Thyroid gland (tissue), 4 donors: ENCODE measurements around the gene CCDC68. TPM values are rescaled to one million over a fixed set of nuclear protein-coding genes. Genes with fewer than 3 reads are reported as not detected.

Experiments
- DNase-seq, 2 donors: peaks; one replicate each; pipeline ENCODE4 v3.0.0-alpha.2; 2019
- H3K27ac ChIP-seq, 3 donors: fragments of 200-600 bp; sonication (generic); 1 replicate in 2 of 3; 2 replicates in 1 of 3; pipeline ENCODE4 v1.5.1; 2016 to 2019; ENCODE audit warnings: mild to moderate bottlenecking in 1 of 3, moderate library complexity in 1 of 3
- H3K27me3 ChIP-seq: fragments of 200-600 bp; sonication (generic); one replicate; pipeline ENCODE4 v1.5.1; 2019
- H3K36me3 ChIP-seq, 2 donors: fragments of 200-600 bp; sonication (generic); one replicate each; pipeline ENCODE4 v1.5.1; 2016 to 2019
- H3K4me1 ChIP-seq, 2 donors: fragments of 200-600 bp; sonication (generic); one replicate each; pipeline ENCODE4 v1.5.1; 2017 to 2019
- H3K4me3 ChIP-seq, 3 donors: fragments of 200-600 bp; sonication (generic); replicated peaks in 1 of 3; 1 replicate in 2 of 3; 2 replicates in 1 of 3; pipeline ENCODE4 v1.5.1; 2016; ENCODE audit warnings: mild to moderate bottlenecking in 1 of 3
- H3K9me3 ChIP-seq: fragments of 200-600 bp; sonication (generic); one replicate; pipeline ENCODE4 v1.5.1; 2017
- POLR2A ChIP-seq, 2 donors: fragments of 450-650 bp; IDR thresholded peaks; one replicate each; pipeline ENCODE4 v1.6.1; 2017; ENCODE audit warnings: antibody characterized with exemption in 2 of 2, mild to moderate bottlenecking in 2 of 2, moderate library complexity in 1 of 2
- WGBS, 2 donors: methylation state at CpG; one replicate each; pipeline ENCODE4 v1.1.5; 2017; 5-methylcytosine and 5-hydroxymethylcytosine counted together
- intact Hi-C: fragments of 100-400 bp; cut with DNase I; formaldehyde crosslinking; loops from one replicate; pipeline ENCODE4 v1.15.1; 2023
- total RNA-seq, 4 donors: library from RNA; depleted of rRNA; stranded (reverse); fragments of >200 nt; gene quantifications; one replicate each; pipeline ENCODE4 v1.2.3, GENCODE V29; 2016
- TF ChIP-seq, protein P1 (sequence below), 6 experiments: fragments of 200-600 bp in 3 of 6; fragments of 450-650 bp in 3 of 6; sonication (generic) in 3 of 6; IDR thresholded peaks; one replicate each; pipeline ENCODE4 v1.5.1; 2016 to 2019; ENCODE audit warnings: antibody characterized with exemption in 6 of 6, mild to moderate bottlenecking in 2 of 6, inconsistent platforms in 1 of 6, moderate library complexity in 1 of 6

CCDC68 gene, protein sequence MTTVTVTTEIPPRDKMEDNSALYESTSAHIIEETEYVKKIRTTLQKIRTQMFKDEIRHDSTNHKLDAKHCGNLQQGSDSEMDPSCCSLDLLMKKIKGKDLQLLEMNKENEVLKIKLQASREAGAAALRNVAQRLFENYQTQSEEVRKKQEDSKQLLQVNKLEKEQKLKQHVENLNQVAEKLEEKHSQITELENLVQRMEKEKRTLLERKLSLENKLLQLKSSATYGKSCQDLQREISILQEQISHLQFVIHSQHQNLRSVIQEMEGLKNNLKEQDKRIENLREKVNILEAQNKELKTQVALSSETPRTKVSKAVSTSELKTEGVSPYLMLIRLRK
- total RNA-seq: 10 to 100 TPM in 1 of 4 donors, 1 to 10 TPM in 3; 1.4 to 16.2 (median 3.4) TPM

DNA sequence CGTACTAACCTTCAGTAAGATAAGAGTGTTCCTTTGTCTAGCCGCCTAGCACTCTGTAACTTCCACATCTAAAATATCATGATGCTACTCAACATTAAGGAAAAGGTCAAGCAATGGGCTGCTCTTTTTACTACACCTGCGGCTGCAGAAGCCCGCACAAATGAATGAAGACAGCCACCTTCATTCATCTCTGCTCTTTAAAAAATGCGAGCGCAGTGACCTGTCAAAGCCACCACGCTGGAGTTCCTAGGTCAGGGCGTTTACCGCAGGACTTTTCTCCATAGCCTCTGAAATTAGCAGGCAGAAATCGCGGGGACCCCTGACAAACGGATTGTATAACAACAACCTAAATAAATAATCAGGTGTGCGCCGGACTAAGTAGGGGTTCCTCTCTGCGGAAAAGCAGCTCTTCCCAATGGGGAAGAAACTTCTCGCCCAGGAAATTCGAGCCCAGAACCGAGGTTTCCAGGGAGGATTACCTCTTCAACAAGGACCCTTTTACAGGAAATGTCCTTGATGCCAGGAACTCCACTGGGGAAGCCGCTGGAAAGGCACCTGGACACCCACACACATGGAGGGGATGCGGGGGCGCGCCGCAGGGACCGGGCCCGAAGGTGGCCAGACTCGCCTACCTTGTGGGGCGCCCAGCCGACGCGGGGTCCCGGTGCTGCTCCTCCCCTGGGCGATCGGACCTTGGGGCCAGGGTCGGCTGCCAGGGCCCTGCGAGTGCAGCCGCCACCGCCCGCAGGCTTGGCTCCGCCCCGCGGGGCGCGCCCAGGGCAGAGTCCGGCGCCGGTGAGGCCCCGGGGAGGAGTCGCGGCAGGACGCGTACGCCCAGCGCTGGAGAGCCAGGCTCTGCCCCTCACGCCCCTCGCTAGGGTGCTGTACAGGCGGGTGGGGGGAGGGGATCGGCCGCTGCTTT is at the start of gene CCDC68:
CCDC68 (minus strand) TSS at position 758 of the 922 bp plus-strand sequence. CDS start 16,670 bp downstream, outside the sequence.
- intact Hi-C loops: no loop called here
- H3K4me1 ChIP-seq: peaks cover 10 to 14% of the 10 kb centered on the region in 2 donors
- DNase-seq: peak; percentile 54 to 65
- TF ChIP-seq, protein P1, sequence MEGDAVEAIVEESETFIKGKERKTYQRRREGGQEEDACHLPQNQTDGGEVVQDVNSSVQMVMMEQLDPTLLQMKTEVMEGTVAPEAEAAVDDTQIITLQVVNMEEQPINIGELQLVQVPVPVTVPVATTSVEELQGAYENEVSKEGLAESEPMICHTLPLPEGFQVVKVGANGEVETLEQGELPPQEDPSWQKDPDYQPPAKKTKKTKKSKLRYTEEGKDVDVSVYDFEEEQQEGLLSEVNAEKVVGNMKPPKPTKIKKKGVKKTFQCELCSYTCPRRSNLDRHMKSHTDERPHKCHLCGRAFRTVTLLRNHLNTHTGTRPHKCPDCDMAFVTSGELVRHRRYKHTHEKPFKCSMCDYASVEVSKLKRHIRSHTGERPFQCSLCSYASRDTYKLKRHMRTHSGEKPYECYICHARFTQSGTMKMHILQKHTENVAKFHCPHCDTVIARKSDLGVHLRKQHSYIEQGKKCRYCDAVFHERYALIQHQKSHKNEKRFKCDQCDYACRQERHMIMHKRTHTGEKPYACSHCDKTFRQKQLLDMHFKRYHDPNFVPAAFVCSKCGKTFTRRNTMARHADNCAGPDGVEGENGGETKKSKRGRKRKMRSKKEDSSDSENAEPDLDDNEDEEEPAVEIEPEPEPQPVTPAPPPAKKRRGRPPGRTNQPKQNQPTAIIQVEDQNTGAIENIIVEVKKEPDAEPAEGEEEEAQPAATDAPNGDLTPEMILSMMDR (IDR thresholded peaks at IDR 0.05): no peak
- peak in 1 of 2 donors; percentile 21 for TF ChIP-seq POLR2A (IDR thresholded peaks at IDR 0.05)
- H3K36me3 ChIP-seq: no peaks in the 10 kb centered on the region
- WGBS, 2 donors: 10 to 16% methylated on average over 40 to 44 of the region's 58 CpGs
- peak within 1 kb of the TSS; percentile 35 to 54 (median 46) for H3K4me3 ChIP-seq
- peak within 1 kb of the TSS in 2 of 3 donors; percentile 35 to 62 for H3K27ac ChIP-seq
- H3K27me3 ChIP-seq: no peaks in the 10 kb centered on the region
- H3K9me3 ChIP-seq: no peaks in the 10 kb centered on the region

DNA sequence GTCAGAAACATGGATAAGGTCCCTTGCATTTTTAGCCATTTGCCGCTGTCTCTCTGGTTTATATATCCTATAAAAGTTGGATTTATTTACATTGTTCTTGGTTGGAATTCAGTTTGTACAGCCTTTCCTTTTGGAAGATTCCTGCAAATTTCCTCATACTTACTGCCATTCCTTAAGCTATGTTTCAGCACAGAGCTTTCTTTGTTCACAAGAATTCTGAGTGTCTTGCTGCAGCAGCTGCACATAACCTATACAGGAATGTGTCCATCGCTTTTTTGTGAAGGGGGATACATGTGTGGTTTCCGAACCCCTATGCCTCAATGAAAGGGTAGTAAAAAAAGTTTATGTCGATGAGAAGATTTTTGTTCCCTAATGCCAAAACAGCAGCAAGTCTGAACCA is 48.3 kb upstream of the CCDC68 start:
- no peak for DNase-seq

DNA sequence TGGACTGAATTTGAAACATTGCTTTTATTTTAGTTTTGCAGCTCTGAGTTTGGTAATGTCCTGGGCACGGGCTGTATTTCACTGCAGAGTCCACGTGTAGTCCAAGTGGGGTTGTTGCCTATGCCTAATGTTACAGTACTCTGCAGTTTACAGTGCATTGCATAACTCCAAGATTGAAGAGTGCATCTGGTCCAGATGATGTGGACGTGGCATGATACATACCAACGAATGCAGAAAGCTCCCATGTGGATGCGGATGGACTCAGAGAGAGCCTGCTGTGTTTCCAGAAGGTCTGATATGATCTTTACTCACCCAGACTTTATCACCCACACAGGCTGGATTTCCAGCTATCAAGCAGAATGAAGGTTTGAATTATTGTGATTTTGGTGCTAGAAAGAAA is 44.4 kb upstream of the CCDC68 start:
- no peaks in the 10 kb centered on the region for H3K36me3 ChIP-seq
- no peak for TF ChIP-seq POLR2A (IDR thresholded peaks at IDR 0.05)
- TF ChIP-seq, protein P1 (IDR thresholded peaks at IDR 0.05): no peak
- peaks cover 5 to 11% of the 10 kb centered on the region in 2 donors for H3K4me1 ChIP-seq
- H3K4me3 ChIP-seq: no peak overlapping the region
- intact Hi-C loops: no loop called here
- no peaks in the 10 kb centered on the region for H3K27me3 ChIP-seq
- no peaks in the 10 kb centered on the region for H3K9me3 ChIP-seq
- WGBS, 2 donors: 85 to 89% methylated on average over 5 of the region's 5 CpGs
- no peak for DNase-seq
- no peak overlapping the region for H3K27ac ChIP-seq

More for the DNA sequence above, 48.3 kb upstream of the CCDC68 start:
- Histone ChIP-seq H3K27ac (no peak overlapping the region), H3K4me3 (no peak overlapping the region), H3K36me3 (no peaks in the 10 kb centered on the region), H3K4me1 (no peaks in the 10 kb centered on the region), H3K9me3 (no peaks in the 10 kb centered on the region), H3K27me3 (no peaks in the 10 kb centered on the region)
- TF ChIP-seq, protein P1 (IDR thresholded peaks at IDR 0.05): no peak
- no peak for TF ChIP-seq POLR2A (IDR thresholded peaks at IDR 0.05)
- WGBS, 2 donors: 60 to 67% methylated on average over 4 of the region's 4 CpGs
- intact Hi-C loops: no loop called here

DNA sequence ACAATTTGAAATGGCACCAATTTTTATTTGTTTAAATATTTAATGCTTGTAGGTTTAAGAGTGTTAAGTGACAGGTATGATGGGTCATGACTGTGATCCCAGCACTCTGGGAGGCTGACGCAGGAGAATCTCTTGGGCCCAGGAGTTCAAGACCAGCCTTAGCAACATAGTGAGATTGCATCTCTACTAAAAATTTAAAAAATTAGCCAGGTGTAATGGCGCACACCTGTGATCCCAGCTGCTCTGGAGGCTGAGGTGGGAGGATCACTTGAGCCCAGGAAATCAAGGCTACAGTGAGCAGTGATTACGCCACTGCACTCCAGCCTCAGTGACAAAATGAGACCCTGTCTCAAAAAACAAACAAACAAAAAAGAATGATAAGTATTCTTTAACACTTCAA is 43.0 kb upstream of the CCDC68 start:
- Histone ChIP-seq H3K27ac (no peak overlapping the region), H3K27me3 (no peaks in the 10 kb centered on the region), H3K4me3 (no peak overlapping the region), H3K4me1 (peaks cover 5 to 11% of the 10 kb centered on the region in 2 donors), H3K9me3 (no peaks in the 10 kb centered on the region), H3K36me3 (no peaks in the 10 kb centered on the region)
- TF ChIP-seq, protein P1 (IDR thresholded peaks at IDR 0.05): no peak
- no peak for TF ChIP-seq POLR2A (IDR thresholded peaks at IDR 0.05)
- DNase-seq: no peak
- intact Hi-C loops: no loop called here
- WGBS, 2 donors: 92 to 93% methylated on average over 3 of the region's 3 CpGs
